ENCODE data around the gene PLCB2.

The PLCB2 gene

GRCh38 chr15:40301467-40302179 is 6.1 kb downstream of the PLCB2 start:
- no peak overlapping the region for H3K4me3 ChIP-seq (replicated peaks; ENCODE audit: insufficient read depth, low read length)
- no peaks in the 10 kb centered on the region for H3K27me3 ChIP-seq (ENCODE audit: insufficient read depth, poor library complexity, severe bottlenecking)
- no peak for TF ChIP-seq CTCF (IDR thresholded peaks at IDR 0.05; ENCODE audit: insufficient read depth, low read length)
- TF ChIP-seq POLR2AphosphoS5 (IDR thresholded peaks at IDR 0.05; ENCODE audit: low read depth): 0 out of 2 replicates have a peak, but pooled peaks have one; percentile 15
- TF ChIP-seq REST (IDR thresholded peaks at IDR 0.05; ENCODE audit: insufficient replicate concordance, low read depth): no peak
- peak; percentile 81 for TF ChIP-seq SPI1 (IDR thresholded peaks at IDR 0.05; ENCODE audit: borderline replicate concordance, low read depth)
- no peak for TF ChIP-seq GABPA (IDR thresholded peaks at IDR 0.05; ENCODE audit: low read depth)
- peak overlapping the region; percentile 33; the same call in 1 of the 2 replicates for H3K27ac ChIP-seq (replicated peaks)
- peak in 1 of 2 experiments; percentile 53 for DNase-seq (ENCODE audit: low read depth in 1 of 2, low spot score in 1 of 2)

GRCh38 chr15:40300771-40301170 is 7.0 kb downstream of the PLCB2 start:
- TF ChIP-seq CTCF (IDR thresholded peaks at IDR 0.05; ENCODE audit: insufficient read depth, low read length): no peak
- no peak for TF ChIP-seq SPI1 (IDR thresholded peaks at IDR 0.05; ENCODE audit: borderline replicate concordance, low read depth)
- no peak for TF ChIP-seq GABPA (IDR thresholded peaks at IDR 0.05; ENCODE audit: low read depth)
- no peak for TF ChIP-seq REST (IDR thresholded peaks at IDR 0.05; ENCODE audit: insufficient replicate concordance, low read depth)
- no peak for TF ChIP-seq POLR2AphosphoS5 (IDR thresholded peaks at IDR 0.05; ENCODE audit: low read depth)
- no peak overlapping the region for H3K27ac ChIP-seq (replicated peaks)
- no peaks in the 10 kb centered on the region for H3K27me3 ChIP-seq (ENCODE audit: insufficient read depth, poor library complexity, severe bottlenecking)

GRCh38 chr15:40300367-40300766 is 7.4 kb downstream of the PLCB2 start:
- TF ChIP-seq GABPA (IDR thresholded peaks at IDR 0.05; ENCODE audit: low read depth) (no peak), POLR2AphosphoS5 (IDR thresholded peaks at IDR 0.05; ENCODE audit: low read depth) (no peak)
- no peak for DNase-seq (ENCODE audit: low read depth in 1 of 2, low spot score in 1 of 2)
- H3K27ac ChIP-seq (replicated peaks): no peak overlapping the region
- H3K27me3 ChIP-seq (ENCODE audit: insufficient read depth, poor library complexity, severe bottlenecking): no peaks in the 10 kb centered on the region
- no peak overlapping the region for H3K4me3 ChIP-seq (replicated peaks; ENCODE audit: insufficient read depth, low read length)

More at GRCh38 chr15:40300771-40301170, 7.0 kb downstream of the PLCB2 start:
- no peak for DNase-seq (ENCODE audit: low read depth in 1 of 2, low spot score in 1 of 2)
- H3K4me3 ChIP-seq (replicated peaks; ENCODE audit: insufficient read depth, low read length): no peak overlapping the region

- no peak overlapping the region for H3K27ac ChIP-seq (replicated peaks)
- TF ChIP-seq GABPA (IDR thresholded peaks at IDR 0.05; ENCODE audit: low read depth) (no peak), SPI1 (IDR thresholded peaks at IDR 0.05; ENCODE audit: borderline replicate concordance, low read depth) (no peak), POLR2AphosphoS5 (IDR thresholded peaks at IDR 0.05; ENCODE audit: low read depth) (no peak), CTCF (IDR thresholded peaks at IDR 0.05; ENCODE audit: insufficient read depth, low read length) (no peak), REST (IDR thresholded peaks at IDR 0.05; ENCODE audit: insufficient replicate concordance, low read depth) (no peak)
- no peak overlapping the region for H3K4me3 ChIP-seq (replicated peaks; ENCODE audit: insufficient read depth, low read length)
- no peaks in the 10 kb centered on the region for H3K27me3 ChIP-seq (ENCODE audit: insufficient read depth, poor library complexity, severe bottlenecking)
- DNase-seq (ENCODE audit: low read depth in 1 of 2, low spot score in 1 of 2): no peak
Observed at GRCh38 chr15:40298216-40298935, 9.4 kb downstream of the PLCB2 start.
